SKM-1 (cell line): ENCODE measurements around the gene RALGPS1.

Experiments
- DNase-seq: peaks from one replicate; lab custom pipeline; 2025; ENCODE audit not compliant: unreplicated experiment; lab: John Stamatoyannopoulos, UW

Gene RALGPS1

GRCh38 chr9:127199001-127199791 lies 284.6 kb downstream of the RALGPS1 start:
- DNase-seq = peak; percentile 35

GRCh38 chr9:127200106-127200862 lies 285.7 kb downstream of the RALGPS1 start:
- no peak for DNase-seq

GRCh38 chr9:127201071-127201541 lies 286.5 kb downstream of the RALGPS1 start:
- no peak for DNase-seq

GRCh38 chr9:127201731-127202130 lies 287.1 kb downstream of the RALGPS1 start:
- DNase-seq = no peak

- DNase-seq = no peak
Measured at GRCh38 chr9:127202461-127203169, 288.0 kb downstream of the RALGPS1 start.

GRCh38 chr9:127203681-127204327 lies 289.2 kb downstream of the RALGPS1 start:
- DNase-seq = no peak

GRCh38 chr9:127204771-127205470 lies 290.3 kb downstream of the RALGPS1 start:
- DNase-seq = no peak

- DNase-seq = no peak
Measured at GRCh38 chr9:127205952-127206351, 291.4 kb downstream of the RALGPS1 start.

- DNase-seq = no peak
Measured at GRCh38 chr9:127206666-127207065, 292.1 kb downstream of the RALGPS1 start.

GRCh38 chr9:127207734-127208410 lies 293.3 kb downstream of the RALGPS1 start:
- DNase-seq = no peak

- no peak for DNase-seq
Measured at GRCh38 chr9:127208416-127208815, 293.8 kb downstream of the RALGPS1 start.

GRCh38 chr9:127209220-127209619 lies 294.6 kb downstream of the RALGPS1 start:
- no peak for DNase-seq

- no peak for DNase-seq
Measured at GRCh38 chr9:127209948-127210640, 295.5 kb downstream of the RALGPS1 start.

- no peak for DNase-seq
Measured at GRCh38 chr9:127210851-127211730, 296.5 kb downstream of the RALGPS1 start.

GRCh38 chr9:127211983-127212382 lies 297.4 kb downstream of the RALGPS1 start:
- DNase-seq = no peak

- no peak for DNase-seq
Measured at GRCh38 chr9:127212453-127212852, 297.9 kb downstream of the RALGPS1 start.

GRCh38 chr9:127213859-127214258 lies 299.3 kb downstream of the RALGPS1 start:
- DNase-seq = no peak
